H1 (cell line): ENCODE data around the gene TSPAN17. TPM values are rescaled to one million over a fixed set of nuclear protein-coding genes. Genes with fewer than 3 reads are reported as not detected.

Experiments
- CBX8 ChIP-seq: fragments of 300-800, 300-1000 bp; sonication (generic); IDR thresholded peaks from 2 replicates; pipeline ENCODE4 v1.7.1; 2016; ENCODE audit warnings: low read depth, low read length, borderline replicate concordance
- CHD1 ChIP-seq: IDR thresholded peaks from 2 replicates; pipeline ENCODE4 v1.6.1; 2012; ENCODE audit warnings: low read depth, low read length, improper control_type of control experiment
- CREB1 ChIP-seq: IDR thresholded peaks from 2 replicates; pipeline ENCODE4 v1.6.1; 2012; ENCODE audit warnings: inconsistent platforms
- RNF2 ChIP-seq: fragments of 200-900, 300-1000 bp; sonication (generic); IDR thresholded peaks from 2 replicates; pipeline ENCODE4 v1.7.1; 2016; ENCODE audit warnings: borderline replicate concordance, low read depth, mild to moderate bottlenecking, antibody characterized with exemption, low read length; ENCODE audit not compliant: poor library complexity, severe bottlenecking; ENCODE audit errors: missing control alignments
- SAP30 ChIP-seq: fragments of 300-600 bp; sonication (generic); IDR thresholded peaks from 2 replicates; pipeline ENCODE4 v1.7.1; 2012; ENCODE audit warnings: low read length, moderate library complexity, mild to moderate bottlenecking, inconsistent platforms; ENCODE audit not compliant: insufficient read depth, insufficient replicate concordance
- SIRT6 ChIP-seq: IDR thresholded peaks from one replicate; pipeline ENCODE4 v1.7.1; 2012; ENCODE audit warnings: low read length, inconsistent platforms
- TBP ChIP-seq: IDR thresholded peaks from 2 replicates; pipeline ENCODE4 v1.6.1; 2011; ENCODE audit warnings: low read depth, low read length, improper control_type of control experiment
- polyA plus RNA-seq, 7 experiments: library from polyadenylated mRNA; depleted of rRNA in 3 of 7; stranded (reverse) in 5 of 7; unstranded in 2 of 7; fragments of >200 nt in 5 of 7; fragments of 200-250 nt in 2 of 7; gene quantifications; 1 replicate in 5 of 7; 2 replicates in 1 of 7; 4 replicates in 1 of 7; pipeline versions ENCODE4 v1.2.1 to v1.2.3, GENCODE V29; 2011 to 2013; ENCODE audit warnings: missing spikeins in 2 of 7, mixed read lengths in 2 of 7
- total RNA-seq: library from RNA; stranded (reverse); fragmentation: NEBNext Ultra II Directional; extraction: Animal tissue kit (Norgen Biotek cat#: 25700); gene quantifications from 2 replicates; pipeline ENCODE4 v1.2.1, GENCODE V29; 2021
- TF ChIP-seq, protein P1 (sequence below): IDR thresholded peaks from 2 replicates; pipeline ENCODE4 v1.6.1; 2011; ENCODE audit warnings: low read length, improper control_type of control experiment
- TF ChIP-seq, protein P2 (sequence below): fragments of 300-600 bp; sonication (generic); IDR thresholded peaks from 2 replicates; pipeline ENCODE4 v1.7.1; 2012; ENCODE audit warnings: low read length, moderate library complexity, mild to moderate bottlenecking, inconsistent platforms; ENCODE audit not compliant: insufficient replicate concordance

The TSPAN17 gene
- total and polyA plus RNA-seq, 2 of the 8 experiments (the other 6 are each of a cell fraction or from before 2014, with no cell fraction given), result 41.5 to 53.7 TPM

GRCh38 chr5:176629853-176630680 is 17.2 kb upstream of the TSPAN17 start, which contains the start of the genes EIF4E1B and SNCB (continued):
- TF ChIP-seq TBP, result no peak
- TF ChIP-seq SIRT6, result no peak
- TF ChIP-seq, protein P1, sequence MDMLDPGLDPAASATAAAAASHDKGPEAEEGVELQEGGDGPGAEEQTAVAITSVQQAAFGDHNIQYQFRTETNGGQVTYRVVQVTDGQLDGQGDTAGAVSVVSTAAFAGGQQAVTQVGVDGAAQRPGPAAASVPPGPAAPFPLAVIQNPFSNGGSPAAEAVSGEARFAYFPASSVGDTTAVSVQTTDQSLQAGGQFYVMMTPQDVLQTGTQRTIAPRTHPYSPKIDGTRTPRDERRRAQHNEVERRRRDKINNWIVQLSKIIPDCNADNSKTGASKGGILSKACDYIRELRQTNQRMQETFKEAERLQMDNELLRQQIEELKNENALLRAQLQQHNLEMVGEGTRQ, result no peak
- peak; percentile 55 for TF ChIP-seq SAP30
- no peak for TF ChIP-seq RNF2
- peak; percentile 60 for TF ChIP-seq CREB1
- no peak for TF ChIP-seq CHD1
- TF ChIP-seq, protein P2, sequence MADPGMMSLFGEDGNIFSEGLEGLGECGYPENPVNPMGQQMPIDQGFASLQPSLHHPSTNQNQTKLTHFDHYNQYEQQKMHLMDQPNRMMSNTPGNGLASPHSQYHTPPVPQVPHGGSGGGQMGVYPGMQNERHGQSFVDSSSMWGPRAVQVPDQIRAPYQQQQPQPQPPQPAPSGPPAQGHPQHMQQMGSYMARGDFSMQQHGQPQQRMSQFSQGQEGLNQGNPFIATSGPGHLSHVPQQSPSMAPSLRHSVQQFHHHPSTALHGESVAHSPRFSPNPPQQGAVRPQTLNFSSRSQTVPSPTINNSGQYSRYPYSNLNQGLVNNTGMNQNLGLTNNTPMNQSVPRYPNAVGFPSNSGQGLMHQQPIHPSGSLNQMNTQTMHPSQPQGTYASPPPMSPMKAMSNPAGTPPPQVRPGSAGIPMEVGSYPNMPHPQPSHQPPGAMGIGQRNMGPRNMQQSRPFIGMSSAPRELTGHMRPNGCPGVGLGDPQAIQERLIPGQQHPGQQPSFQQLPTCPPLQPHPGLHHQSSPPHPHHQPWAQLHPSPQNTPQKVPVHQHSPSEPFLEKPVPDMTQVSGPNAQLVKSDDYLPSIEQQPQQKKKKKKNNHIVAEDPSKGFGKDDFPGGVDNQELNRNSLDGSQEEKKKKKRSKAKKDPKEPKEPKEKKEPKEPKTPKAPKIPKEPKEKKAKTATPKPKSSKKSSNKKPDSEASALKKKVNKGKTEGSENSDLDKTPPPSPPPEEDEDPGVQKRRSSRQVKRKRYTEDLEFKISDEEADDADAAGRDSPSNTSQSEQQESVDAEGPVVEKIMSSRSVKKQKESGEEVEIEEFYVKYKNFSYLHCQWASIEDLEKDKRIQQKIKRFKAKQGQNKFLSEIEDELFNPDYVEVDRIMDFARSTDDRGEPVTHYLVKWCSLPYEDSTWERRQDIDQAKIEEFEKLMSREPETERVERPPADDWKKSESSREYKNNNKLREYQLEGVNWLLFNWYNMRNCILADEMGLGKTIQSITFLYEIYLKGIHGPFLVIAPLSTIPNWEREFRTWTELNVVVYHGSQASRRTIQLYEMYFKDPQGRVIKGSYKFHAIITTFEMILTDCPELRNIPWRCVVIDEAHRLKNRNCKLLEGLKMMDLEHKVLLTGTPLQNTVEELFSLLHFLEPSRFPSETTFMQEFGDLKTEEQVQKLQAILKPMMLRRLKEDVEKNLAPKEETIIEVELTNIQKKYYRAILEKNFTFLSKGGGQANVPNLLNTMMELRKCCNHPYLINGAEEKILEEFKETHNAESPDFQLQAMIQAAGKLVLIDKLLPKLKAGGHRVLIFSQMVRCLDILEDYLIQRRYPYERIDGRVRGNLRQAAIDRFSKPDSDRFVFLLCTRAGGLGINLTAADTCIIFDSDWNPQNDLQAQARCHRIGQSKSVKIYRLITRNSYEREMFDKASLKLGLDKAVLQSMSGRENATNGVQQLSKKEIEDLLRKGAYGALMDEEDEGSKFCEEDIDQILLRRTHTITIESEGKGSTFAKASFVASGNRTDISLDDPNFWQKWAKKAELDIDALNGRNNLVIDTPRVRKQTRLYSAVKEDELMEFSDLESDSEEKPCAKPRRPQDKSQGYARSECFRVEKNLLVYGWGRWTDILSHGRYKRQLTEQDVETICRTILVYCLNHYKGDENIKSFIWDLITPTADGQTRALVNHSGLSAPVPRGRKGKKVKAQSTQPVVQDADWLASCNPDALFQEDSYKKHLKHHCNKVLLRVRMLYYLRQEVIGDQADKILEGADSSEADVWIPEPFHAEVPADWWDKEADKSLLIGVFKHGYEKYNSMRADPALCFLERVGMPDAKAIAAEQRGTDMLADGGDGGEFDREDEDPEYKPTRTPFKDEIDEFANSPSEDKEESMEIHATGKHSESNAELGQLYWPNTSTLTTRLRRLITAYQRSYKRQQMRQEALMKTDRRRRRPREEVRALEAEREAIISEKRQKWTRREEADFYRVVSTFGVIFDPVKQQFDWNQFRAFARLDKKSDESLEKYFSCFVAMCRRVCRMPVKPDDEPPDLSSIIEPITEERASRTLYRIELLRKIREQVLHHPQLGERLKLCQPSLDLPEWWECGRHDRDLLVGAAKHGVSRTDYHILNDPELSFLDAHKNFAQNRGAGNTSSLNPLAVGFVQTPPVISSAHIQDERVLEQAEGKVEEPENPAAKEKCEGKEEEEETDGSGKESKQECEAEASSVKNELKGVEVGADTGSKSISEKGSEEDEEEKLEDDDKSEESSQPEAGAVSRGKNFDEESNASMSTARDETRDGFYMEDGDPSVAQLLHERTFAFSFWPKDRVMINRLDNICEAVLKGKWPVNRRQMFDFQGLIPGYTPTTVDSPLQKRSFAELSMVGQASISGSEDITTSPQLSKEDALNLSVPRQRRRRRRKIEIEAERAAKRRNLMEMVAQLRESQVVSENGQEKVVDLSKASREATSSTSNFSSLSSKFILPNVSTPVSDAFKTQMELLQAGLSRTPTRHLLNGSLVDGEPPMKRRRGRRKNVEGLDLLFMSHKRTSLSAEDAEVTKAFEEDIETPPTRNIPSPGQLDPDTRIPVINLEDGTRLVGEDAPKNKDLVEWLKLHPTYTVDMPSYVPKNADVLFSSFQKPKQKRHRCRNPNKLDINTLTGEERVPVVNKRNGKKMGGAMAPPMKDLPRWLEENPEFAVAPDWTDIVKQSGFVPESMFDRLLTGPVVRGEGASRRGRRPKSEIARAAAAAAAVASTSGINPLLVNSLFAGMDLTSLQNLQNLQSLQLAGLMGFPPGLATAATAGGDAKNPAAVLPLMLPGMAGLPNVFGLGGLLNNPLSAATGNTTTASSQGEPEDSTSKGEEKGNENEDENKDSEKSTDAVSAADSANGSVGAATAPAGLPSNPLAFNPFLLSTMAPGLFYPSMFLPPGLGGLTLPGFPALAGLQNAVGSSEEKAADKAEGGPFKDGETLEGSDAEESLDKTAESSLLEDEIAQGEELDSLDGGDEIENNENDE, result no peak
- TF ChIP-seq CBX8, result no peak
